ENCODE data around the gene CDK7. TPM values are rescaled to one million over a fixed set of nuclear protein-coding genes. Genes with fewer than 3 reads are reported as not detected.

Gene CDK7
- total RNA-seq, 3 donors from 2014 or later = 18.3 to 22.7 (median 22.0) TPM

DNA sequence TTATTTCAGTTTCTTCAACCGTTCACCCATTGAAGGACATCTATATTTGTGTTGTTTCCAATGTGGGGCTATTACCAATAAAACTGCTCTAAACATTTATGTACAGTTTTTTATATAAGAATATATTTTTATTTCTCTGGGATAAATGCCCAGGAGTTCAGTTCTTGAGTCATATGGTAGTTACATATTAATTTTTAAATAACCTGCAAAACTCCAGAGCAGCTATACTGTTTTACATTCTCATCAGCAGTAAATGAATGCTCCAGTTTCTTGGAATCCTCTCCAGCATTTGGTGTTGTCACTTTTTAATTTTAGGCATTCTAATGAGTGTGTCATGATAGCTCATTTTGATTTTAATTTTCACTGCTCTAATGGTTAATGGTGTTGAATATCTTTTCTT is 36.2 kb downstream of the CDK7 start:
- H3K9me3 ChIP-seq = no peaks in the 10 kb centered on the region
- peak; percentile 70 for ATAC-seq
- no peak overlapping the region for H3K4me3 ChIP-seq
- H3K36me3 ChIP-seq (ENCODE audit: low read depth) = no peaks in the 10 kb centered on the region
- TF ChIP-seq, protein P1, sequence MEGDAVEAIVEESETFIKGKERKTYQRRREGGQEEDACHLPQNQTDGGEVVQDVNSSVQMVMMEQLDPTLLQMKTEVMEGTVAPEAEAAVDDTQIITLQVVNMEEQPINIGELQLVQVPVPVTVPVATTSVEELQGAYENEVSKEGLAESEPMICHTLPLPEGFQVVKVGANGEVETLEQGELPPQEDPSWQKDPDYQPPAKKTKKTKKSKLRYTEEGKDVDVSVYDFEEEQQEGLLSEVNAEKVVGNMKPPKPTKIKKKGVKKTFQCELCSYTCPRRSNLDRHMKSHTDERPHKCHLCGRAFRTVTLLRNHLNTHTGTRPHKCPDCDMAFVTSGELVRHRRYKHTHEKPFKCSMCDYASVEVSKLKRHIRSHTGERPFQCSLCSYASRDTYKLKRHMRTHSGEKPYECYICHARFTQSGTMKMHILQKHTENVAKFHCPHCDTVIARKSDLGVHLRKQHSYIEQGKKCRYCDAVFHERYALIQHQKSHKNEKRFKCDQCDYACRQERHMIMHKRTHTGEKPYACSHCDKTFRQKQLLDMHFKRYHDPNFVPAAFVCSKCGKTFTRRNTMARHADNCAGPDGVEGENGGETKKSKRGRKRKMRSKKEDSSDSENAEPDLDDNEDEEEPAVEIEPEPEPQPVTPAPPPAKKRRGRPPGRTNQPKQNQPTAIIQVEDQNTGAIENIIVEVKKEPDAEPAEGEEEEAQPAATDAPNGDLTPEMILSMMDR (IDR thresholded peaks at IDR 0.05) = no peak
- peaks cover 4% of the 10 kb centered on the region for H3K4me1 ChIP-seq (ENCODE audit: low read depth)
- DNase-seq = no peak
- intact Hi-C loops (cut with DNase I, micrococcal nuclease) = no loop called here

DNA sequence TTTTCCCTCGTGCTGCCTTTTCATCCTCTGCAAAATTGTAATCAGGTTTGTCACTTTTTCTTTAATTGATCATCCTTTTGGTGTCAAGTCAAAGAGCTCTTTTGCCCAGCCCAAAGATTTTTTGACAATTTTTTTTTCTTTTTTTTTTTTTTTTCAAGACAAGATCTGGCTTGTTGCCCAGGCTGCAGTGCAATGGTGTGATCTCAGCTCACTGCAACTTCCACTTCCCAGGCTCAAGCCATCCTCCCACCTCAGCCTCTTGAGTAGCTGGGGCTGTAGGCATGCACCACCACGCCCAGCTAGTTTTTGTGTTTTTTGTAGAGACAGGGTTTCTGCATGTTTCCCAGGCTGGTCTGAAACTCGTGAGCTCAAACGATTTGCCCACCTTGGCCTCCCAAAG is 36.7 kb downstream of the CDK7 start:
- peak in 2 of 3 donors; percentile 21 to 33 for DNase-seq
- intact Hi-C loops (cut with DNase I, micrococcal nuclease) = no loop called here
- no peak overlapping the region for H3K4me3 ChIP-seq
- TF ChIP-seq, protein P1 (IDR thresholded peaks at IDR 0.05) = no peak
- H3K36me3 ChIP-seq (ENCODE audit: low read depth) = peaks cover under 1% of the 10 kb centered on the region
- peaks cover 6% of the 10 kb centered on the region for H3K4me1 ChIP-seq (ENCODE audit: low read depth)
- ATAC-seq = peak; percentile 47
- no peaks in the 10 kb centered on the region for H3K9me3 ChIP-seq

DNA sequence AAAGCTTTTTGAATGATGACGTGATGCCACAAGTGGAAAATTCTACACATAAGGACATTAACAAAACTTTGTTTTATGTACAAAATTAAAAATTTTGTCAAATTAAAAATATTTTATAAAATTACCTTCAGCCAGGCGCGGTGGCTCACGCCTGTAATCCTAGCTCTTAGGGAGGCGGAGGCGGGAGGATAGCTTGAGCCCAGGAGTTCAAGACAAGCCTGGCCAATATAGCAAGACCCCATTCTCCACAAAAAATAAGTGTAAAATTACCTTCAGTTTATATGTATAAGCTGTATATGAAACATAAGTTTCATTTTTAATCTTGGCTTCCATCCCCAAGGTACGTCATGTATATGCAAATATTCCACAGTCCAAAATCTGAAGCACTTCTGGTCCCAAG is 40.9 kb downstream of the CDK7 start:
- intact Hi-C loops (cut with DNase I, micrococcal nuclease) = no loop called here

DNA sequence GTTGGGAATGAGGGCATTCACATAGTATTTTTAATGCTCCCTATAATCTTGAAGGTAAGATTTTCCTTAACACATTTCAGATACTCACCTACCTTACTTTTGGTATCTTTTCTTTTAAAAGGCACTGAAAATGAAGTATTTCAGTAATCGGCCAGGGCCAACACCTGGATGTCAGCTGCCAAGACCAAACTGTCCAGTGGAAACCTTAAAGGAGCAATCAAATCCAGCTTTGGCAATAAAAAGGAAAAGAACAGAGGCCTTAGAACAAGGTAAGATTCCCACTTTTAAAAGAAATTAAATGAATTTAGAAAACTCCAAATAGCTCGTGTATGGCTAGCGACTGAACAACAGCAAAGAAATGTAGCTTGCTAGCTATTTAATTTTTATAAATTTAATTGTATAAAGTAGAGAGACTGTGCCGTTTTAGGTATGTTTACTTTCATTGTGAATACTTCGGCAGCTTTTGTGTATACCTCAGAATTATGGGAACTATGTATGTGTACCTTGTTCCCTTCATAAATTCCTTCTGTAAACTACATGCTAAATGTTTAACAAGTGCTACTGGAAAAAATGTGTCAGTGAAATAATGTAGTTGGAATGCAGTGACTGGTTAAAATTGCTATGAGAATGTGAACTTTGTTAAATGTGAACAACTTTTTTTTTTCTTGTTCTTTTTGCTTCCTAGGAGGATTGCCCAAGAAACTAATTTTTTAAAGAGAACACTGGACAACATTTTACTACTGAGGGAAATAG is 41.9 kb downstream of the CDK7 start:
- H3K9me3 ChIP-seq = no peaks in the 10 kb centered on the region
- TF ChIP-seq, protein P1 (IDR thresholded peaks at IDR 0.05) = no peak
- H3K4me3 ChIP-seq = no peak overlapping the region
- peaks cover 12% of the 10 kb centered on the region for H3K4me1 ChIP-seq (ENCODE audit: low read depth)
- ATAC-seq = peak; percentile 91
- H3K36me3 ChIP-seq (ENCODE audit: low read depth) = peaks cover 8% of the 10 kb centered on the region
- intact Hi-C loops (cut with DNase I, micrococcal nuclease) = no loop called here
- DNase-seq = peak in 1 of 3 donors; percentile 14

More for the DNA sequence above, 40.9 kb downstream of the CDK7 start:
- no peaks in the 10 kb centered on the region for H3K9me3 ChIP-seq
- no peak overlapping the region for H3K4me3 ChIP-seq
- DNase-seq (no peak), ATAC-seq (no peak)
- peaks cover 8% of the 10 kb centered on the region for H3K36me3 ChIP-seq (ENCODE audit: low read depth)
- TF ChIP-seq, protein P1 (IDR thresholded peaks at IDR 0.05) = no peak
- H3K4me1 ChIP-seq (ENCODE audit: low read depth) = peaks cover 15% of the 10 kb centered on the region

DNA sequence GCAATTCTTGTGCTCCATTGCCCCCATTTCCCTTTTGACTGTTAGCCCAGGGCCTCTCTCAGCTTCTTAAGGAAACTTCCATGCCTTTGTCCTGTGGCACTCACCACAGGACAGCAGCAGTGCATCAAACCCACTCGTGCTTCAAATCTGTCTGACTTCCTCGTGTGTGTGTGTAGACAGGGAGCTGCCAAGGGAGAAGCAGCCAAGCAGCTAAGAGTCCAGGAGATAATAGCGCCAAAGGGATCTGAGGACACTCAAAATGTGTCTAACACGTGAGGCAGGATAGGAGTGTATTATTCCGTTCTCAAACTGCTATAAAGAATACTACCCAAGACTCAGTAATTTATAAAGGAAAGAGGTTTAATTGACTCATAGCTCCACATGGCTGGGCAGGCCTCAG is 44.8 kb downstream of the CDK7 start:
- intact Hi-C loops (cut with DNase I, micrococcal nuclease) = no loop called here
- H3K36me3 ChIP-seq (ENCODE audit: low read depth) = peaks cover 8% of the 10 kb centered on the region
- H3K4me1 ChIP-seq (ENCODE audit: low read depth) = peaks cover 12% of the 10 kb centered on the region
- no peaks in the 10 kb centered on the region for H3K9me3 ChIP-seq
- TF ChIP-seq, protein P1 (IDR thresholded peaks at IDR 0.05) = no peak
- no peak overlapping the region for H3K4me3 ChIP-seq
- ATAC-seq (no peak), DNase-seq (no peak)
